HG03442 (cell line): Measurements from ENCODE around the gene TTC12.

Experiments used
- ATAC-seq: cut with Tn5 transposase; IDR thresholded peaks from one replicate; pipeline ENCODE4 v1.9.1; 2021; ENCODE audit warnings: mild to moderate bottlenecking, moderate library complexity; ENCODE audit not compliant: unreplicated experiment

Gene TTC12, protein sequence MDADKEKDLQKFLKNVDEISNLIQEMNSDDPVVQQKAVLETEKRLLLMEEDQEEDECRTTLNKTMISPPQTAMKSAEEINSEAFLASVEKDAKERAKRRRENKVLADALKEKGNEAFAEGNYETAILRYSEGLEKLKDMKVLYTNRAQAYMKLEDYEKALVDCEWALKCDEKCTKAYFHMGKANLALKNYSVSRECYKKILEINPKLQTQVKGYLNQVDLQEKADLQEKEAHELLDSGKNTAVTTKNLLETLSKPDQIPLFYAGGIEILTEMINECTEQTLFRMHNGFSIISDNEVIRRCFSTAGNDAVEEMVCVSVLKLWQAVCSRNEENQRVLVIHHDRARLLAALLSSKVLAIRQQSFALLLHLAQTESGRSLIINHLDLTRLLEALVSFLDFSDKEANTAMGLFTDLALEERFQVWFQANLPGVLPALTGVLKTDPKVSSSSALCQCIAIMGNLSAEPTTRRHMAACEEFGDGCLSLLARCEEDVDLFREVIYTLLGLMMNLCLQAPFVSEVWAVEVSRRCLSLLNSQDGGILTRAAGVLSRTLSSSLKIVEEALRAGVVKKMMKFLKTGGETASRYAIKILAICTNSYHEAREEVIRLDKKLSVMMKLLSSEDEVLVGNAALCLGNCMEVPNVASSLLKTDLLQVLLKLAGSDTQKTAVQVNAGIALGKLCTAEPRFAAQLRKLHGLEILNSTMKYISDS

DNA sequence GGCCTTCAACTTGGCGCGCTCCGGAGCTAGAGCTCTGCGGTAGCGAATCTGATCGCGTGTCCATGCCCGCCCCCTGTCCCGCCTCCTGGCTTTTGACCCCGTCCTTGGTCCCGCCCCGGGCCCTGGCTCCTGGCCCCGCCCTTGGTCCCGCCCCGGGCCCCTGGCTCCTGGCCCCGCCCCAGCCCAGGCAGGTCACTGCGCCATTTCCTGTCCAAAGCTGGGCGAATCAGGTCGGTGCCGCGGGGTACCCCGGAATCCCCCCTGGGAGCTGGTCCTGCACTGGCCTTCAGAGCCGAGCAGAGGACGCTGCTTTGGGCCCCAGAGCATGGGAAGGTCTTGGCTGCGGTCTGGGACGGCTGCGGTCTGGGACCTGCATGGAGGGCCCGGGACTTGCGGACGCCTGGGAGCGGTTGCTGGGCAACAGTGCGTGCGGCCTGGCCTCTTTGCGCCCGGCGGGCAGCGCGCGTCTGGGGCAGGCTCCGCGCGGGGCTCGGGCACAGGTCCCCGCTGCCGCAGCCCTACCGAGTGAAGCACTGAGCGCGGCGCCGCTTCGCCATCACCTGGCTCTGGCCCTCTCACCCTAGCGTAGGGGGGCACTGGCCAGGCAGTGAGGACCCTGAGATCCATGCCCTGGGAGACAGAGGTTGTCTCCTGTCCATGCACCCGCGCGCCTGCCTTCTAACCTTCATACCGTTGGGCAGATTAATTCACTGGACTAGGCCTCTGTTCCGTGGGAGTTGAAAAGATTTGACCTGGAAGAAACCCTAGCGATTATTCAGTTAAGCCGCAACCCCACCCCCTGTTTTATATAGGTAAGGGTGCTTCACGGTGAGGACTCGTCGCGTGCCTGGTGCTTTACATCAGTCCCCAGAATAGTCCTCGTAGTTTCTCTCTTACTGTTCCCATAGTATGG is at the start of gene TTC12:
TTC12 (plus strand) TSS at position 195 of the 913 bp plus-strand sequence. CDS start 1,675 bp downstream, outside the sequence.
- ATAC-seq = peak; percentile 96

DNA sequence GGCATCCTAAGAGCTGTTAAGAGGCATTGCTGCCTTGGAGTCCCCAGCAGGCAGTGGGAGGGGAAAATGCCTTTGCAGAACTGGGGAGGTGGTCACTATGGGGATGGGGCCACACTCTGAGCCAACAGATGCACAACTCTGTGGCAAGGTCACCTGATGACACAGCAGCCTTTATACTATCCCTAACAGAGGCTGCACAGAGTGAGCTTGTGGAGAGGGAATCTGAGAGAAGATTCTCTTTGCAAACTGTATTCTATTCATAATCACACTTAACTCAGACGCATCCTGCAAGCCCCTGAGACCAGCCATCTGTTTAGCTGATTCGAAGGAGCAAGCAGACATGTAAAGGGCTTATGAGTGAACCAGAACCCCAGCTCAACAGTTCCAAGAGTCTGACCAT is 49.0 kb upstream of the TTC12 start:
- no peak for ATAC-seq

DNA sequence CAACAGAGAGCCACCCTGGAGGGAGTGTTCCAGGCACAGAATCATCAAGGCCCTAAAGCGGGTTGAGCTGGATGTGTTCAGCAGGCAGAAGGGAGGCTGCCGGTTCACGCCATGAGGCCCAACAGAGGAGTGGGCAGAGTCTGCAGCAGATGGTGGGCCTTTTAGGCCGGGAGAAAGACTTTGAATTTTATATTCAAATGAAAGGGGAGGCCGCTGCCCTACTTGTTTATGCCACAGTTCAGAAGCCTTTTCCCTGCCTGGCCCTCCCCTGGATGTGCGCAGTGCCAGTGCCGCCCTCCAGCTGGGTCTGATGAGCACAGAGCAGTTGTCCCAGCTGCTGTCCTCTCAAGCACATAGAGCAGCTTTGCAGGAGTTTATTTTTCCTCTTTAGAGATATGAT is 46.9 kb upstream of the TTC12 start:
- no peak for ATAC-seq

DNA sequence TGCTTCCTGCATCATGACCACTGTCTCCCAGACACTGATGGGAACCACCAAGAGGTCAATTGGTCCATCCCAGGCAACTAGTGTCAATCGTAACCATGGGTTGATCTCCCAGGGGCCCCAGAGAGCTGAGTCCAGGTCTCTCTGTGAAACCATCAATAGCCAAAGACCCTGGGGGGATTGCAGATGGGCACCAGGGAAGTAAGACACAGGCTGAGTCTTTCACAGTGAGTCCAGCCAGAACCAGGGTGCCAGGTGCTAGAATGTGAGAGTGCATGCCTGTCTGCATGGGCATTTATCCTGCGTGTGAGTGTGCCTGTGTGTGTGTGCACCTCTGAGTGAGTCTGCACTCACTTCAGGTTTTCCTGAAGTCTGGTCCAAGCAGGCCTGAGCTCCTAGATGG is 45.3 kb upstream of the TTC12 start:
- ATAC-seq = no peak

DNA sequence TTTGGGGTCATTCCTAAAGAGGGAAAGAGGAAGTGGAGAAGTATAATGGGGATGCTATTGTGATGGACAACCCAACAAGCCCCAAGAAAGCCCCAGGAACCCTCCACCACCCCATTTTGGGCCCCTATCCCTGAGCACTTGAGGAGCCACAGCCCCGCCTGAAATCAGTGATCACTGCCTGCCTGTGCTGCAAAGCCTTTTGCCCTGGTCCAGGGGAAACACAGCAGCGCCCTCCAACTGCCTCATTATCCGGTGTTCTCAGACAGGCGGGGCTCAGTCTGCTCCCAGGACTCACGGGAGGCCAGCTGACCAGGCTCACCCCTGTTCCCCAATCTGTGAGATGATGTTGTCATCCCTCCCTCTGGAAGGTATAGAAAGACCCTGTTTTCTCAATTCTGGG is 44.7 kb upstream of the TTC12 start:
- no peak for ATAC-seq

DNA sequence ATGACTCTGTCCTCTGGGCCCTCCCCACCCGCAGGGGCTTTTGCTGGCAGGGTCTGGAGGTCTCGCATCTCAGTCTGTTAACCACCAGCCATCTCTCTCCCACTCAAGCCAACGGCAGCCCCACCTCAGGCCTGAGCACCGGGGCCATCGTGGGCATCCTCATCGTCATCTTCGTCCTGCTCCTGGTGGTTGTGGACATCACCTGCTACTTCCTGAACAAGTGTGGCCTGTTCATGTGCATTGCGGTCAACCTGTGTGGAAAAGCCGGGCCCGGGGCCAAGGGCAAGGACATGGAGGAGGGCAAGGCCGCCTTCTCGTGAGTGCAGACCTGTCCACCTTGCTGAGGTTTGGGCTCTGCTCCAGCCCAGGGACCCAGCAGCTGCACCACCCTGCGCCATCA is 44.3 kb upstream of the TTC12 start:
- ATAC-seq = no peak

DNA sequence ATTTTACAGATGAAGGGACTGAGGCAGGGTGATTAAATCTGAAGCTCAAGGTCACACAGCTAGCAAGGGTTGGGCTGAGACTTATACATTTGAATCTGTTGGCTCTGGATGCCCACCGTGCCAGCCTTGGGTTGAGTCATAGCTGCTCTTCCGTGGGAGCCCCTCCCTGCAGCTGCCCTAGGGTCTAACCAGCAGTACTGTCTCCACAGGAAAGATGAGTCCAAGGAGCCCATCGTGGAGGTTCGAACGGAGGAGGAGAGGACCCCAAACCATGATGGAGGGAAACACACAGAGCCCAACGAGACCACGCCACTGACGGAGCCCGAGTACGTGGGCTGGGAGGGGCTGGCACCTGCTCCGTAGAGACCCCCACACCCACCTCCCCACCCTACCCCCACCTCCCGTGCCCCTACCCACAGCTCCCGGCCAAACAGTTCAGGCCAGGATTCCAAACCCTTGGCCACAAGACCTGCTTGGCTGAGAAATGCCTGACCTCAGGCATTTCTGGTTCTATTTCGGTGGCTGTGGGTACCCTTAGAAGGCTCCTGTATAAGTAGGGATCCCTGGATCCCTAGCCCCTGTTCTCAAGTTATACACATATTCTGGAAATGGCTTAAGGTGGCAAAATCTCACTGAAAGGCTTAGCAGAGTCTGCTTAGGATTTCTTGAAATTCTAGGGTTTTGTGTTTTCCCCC is 42.7 kb upstream of the TTC12 start:
- ATAC-seq = no peak

DNA sequence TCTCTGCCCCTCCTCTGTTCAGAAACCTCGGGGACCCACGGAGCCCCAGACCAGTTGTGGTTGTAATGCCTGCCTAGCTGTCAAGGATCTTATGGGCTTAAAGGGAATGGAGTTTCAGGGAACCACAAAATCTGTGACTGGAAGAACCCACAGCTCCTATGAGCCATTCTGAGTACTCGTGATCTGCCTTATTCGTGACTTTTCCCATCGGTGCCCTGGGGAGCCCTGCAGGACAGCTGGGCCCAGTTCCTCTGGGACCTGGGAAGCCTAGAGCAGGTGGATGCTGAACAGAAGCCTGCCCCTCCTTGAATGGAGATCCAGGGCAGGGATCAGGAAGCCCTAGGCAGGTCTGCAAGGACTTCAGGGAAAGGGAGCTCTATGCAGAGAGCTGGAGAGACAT is 42.1 kb upstream of the TTC12 start:
- no peak for ATAC-seq

DNA sequence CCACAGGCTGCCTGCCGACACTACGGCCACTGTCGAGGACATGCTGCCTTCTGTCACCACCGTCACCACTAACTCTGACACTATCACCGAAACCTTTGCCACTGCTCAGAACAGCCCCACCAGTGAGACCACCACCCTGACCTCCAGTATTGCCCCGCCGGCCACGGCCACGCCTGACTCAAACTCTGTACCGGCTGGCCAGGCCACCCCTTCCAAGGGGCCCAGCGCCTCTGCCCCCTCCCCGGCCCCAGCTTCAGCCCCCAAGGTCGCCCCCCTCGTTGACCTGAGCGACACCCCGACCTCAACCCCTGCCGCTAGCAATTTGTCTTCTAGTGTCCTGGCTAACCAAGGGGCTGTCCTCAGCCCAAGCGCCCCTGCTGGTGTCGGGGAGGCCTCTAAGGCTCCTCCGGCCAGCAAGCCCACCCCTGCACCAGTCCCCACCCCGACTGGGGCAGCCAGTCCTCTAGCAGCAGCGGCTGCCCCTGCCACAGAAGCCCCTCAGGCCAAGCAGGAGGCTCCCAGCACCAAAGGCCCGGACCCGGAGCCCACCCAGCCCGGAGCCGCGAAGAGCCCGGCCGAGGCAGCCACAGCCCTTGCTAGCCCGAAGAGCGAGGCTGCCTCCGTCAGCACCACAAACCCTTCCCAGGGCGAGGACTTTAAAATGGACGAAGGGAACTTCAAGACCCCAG is 41.3 kb upstream of the TTC12 start:
- no peak for ATAC-seq

DNA sequence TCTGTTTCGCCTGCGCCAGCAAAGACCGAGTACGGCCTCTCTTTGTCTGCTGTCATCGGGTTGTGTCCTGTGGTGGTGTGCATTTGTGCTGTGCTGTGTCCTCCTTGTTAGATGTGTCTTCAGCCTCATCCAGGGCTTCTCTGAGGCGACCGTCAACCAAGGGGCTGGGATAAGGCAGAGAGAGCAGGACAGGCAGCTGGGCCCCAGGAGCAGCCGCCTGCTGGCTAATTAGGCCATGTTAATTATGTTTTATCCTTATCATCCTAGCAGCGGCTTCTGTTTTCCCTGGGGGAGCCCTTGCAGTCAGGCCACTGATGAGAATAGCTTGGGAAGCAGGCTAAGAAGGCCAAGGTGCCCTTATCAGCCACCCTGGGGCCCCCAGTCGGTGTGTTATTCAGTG is 40.7 kb upstream of the TTC12 start:
- ATAC-seq = no peak

DNA sequence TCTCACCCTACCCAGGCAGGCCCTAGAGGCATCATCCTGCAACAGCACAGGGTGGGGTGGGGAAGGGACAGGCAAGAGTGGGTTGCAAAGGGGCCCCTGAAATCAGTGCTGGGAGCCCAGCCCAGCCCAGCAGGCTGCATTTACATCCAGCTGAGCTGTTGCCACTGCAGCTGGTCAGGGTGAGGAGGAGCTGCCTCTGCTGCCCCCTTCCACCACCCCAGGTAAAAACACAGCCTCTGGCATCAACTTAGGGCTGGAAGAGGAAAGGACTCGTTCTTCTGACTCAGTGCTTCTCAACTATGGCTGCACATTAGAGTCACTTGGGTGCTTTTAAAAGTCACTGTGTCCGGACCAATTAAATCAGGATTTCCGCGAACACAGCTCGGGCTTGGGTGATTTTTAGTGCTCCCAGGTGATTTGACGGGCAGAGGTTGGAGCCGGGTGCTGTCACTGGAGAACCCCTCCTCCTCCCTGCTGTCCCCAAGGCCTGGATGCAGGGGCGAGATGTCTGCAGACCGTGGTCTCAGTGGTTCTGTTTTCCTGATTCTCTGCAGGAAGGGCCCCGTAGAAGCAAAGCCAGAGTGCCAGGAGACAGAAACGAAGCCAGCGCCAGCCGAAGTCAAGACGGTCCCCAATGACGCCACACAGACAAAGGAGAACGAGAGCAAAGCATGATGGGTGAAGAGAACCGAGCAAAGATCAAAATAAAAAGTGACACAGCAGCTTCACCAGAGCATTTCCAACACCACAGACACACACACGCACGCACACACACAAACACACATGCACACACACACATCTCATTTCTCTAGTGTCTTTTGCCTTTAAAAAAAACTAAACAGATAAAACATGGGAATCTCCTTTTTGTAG is 39.4 kb upstream of the TTC12 start:
- no peak for ATAC-seq

DNA sequence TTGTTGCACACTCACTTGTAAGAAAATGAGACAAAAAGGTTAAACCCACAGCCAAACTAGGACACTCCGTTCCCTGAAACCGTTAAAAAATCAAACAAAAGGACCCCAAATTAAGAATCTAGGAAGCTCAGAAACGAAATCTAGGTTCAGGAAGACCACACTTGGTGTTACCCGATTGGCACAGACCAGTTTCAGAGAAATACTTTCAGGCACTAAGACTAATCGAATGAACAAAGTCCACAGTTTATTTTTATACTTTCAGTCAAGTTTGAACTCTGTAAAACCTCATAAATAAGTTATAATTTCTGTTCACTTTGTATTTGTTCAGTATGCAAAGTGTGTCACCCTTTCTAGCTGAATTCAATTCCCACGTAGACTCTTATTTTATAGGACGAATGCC is 38.8 kb upstream of the TTC12 start:
- ATAC-seq = no peak

DNA sequence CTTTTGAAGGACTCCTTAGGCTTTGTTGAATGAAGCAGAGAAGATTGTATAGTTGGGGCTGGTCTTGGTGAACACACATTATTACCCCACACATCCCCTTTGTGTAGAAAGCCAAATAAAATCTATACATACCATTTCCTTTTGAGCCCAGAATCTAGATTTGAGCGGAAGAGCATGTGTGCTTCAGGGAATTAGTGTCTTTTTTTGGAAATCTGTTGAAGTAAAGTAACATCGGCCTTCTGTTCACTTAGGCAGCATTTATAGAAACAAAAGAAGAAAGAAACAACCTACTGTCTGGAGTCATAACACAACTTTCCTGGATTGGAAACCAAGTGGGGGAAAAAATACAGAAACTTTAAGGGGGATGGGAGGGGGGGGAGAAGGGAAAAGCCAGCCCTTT is 37.9 kb upstream of the TTC12 start:
- ATAC-seq = no peak

DNA sequence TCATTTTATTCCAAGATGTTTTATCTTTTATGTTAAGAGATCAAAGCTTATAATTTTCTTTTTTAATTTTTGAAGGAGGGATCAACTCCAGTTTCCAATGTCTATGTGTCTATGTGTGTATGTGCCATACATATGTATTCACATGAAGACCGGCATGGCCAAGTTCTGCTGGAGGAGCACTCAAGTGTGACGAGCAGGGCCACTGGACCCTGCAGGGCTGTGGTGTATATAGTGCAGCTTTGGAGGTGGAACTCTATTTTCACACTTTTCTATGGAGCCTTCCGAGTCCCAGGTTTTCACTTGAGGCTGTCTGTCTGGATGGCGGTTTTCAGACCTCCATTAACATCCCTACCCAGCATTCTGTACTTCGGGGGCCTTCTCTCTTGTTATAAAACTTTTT is 36.5 kb upstream of the TTC12 start:
- no peak for ATAC-seq

DNA sequence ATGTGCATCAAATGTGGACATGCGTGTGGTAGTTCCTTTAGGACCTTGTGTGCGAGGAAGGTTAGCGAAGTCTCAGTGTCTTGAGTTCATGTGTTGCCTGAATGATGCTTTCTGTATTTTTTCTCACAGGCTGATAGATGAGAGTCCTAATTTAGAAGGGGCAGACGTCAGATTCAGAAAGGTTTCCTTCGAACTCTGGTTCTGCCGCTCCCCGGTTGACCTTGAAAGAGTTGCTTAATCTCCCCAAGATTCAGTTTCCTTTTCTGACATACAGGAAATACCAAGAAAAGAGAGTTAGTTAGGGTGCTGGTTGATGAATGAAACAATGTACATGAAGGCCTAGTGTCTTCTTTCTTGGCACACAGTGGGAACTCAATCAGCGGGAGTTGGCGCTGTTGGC is 35.9 kb upstream of the TTC12 start:
- no peak for ATAC-seq

DNA sequence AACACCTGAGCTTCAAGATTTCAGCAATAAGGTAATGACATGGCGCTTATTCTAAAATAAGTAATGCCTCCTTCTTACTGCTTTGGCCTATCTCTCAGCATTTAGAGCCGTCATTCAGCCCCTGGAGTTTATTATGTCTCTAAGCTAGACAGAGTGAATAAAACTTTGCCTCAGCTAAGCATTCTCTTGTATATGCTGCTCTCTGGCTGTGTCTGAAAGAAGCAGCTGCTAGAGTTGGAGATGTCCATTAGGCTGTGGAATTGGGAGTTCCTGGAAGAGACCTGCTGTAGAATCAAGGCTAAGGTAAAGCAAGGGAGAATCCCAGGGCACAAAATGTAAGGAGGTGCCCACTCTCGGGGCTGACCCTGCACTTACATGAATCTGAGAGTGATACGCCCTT is 35.5 kb upstream of the TTC12 start:
- ATAC-seq = no peak

DNA sequence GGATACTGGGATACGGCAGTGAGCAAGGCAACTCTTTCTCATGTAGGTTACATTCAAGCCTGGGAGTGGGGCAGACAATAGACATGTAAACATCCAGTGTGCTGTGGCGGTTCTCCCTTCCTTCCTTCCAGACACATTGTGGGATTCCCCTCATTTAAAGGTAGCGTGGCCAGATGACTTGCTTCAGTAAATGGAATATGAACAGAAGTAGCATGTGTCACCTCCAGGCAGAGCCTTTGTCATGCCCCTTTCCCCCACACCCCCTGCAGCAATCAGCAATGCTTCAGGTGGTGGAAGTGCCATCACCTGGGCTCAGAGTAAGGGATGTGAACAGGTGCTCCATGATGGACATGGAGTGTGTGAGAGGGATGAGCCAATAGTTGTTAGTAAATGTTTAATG is 34.8 kb upstream of the TTC12 start:
- no peak for ATAC-seq

DNA sequence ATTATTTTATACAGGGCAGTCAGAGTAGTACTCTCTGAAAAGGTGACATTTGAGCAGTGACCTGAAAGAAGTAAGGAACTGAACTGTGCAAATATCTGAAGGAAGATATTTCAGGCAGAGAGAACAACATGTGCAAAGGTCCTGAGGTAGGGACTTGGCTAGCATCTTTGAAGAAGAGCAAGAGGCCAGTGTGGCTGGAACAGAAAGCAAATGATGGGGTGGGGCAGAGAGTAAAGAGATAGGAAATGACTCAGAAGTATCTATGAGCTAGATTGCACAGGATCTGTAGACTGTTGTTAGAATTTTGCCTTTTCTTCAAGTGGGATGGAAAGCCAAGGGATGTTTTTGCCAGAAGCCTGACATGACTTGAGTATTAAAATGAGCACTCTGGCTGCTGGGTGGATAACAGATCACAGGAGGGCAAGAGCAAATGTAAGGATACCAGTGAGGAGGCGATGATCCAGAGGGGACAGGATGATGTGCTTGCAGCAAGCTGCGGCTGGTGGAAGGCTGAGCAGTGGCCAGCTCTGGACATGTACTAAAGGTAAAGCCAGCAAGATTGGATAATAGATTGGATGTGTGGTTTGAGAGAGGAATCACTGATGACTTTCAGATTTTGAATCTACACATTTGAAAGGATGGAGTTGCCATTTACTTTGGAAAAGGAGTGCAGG is 33.2 kb upstream of the TTC12 start:
- no peak for ATAC-seq
